HCT116 (cell line): ENCODE results near the gene ADCYAP1. TPM values are rescaled to one million over a fixed set of nuclear protein-coding genes. Genes with fewer than 3 reads are reported as not detected.

Experiments
- CBX3 ChIP-seq: IDR thresholded peaks from 2 replicates; pipeline ENCODE4 v1.6.1; 2012; ENCODE audit warnings: low read depth
- CEBPB ChIP-seq: IDR thresholded peaks from 2 replicates; pipeline ENCODE4 v1.6.1; 2012; ENCODE audit warnings: low read depth
- EGR1 ChIP-seq: IDR thresholded peaks from 2 replicates; pipeline ENCODE4 v1.6.1; 2012; ENCODE audit warnings: low read depth
- ELF1 ChIP-seq: IDR thresholded peaks from 2 replicates; pipeline ENCODE4 v1.6.1; 2012; ENCODE audit warnings: low read depth, borderline replicate concordance
- EZH2 ChIP-seq: fragments of 200-600 bp; sonication (generic); IDR thresholded peaks from 2 replicates; pipeline ENCODE4 v1.6.1; 2017; ENCODE audit warnings: antibody characterized with exemption, mixed run types
- JUND ChIP-seq: IDR thresholded peaks from 2 replicates; pipeline ENCODE4 v1.6.1; 2012
- POLR2A ChIP-seq: IDR thresholded peaks from 2 replicates; pipeline ENCODE4 v1.7.0; 2011; ENCODE audit warnings: borderline replicate concordance; ENCODE audit not compliant: insufficient read depth, insufficient read length; ENCODE audit errors: extremely low read depth
- RAD21 ChIP-seq: IDR thresholded peaks from 2 replicates; pipeline ENCODE4 v1.6.1; 2012; ENCODE audit warnings: low read depth, mild to moderate bottlenecking
- SP1 ChIP-seq: IDR thresholded peaks from 2 replicates; pipeline ENCODE4 v1.6.1; 2012; ENCODE audit warnings: low read depth
- SRF ChIP-seq: IDR thresholded peaks from 2 replicates; pipeline ENCODE4 v1.6.1; 2012; ENCODE audit warnings: low read depth
- ZNF274 ChIP-seq: fragments of 200-500 bp; sonication (Bioruptor generic); IDR thresholded peaks from 2 replicates; pipeline ENCODE4 v1.6.1; 2014; ENCODE audit warnings: mild to moderate bottlenecking, low read depth, low read length, inconsistent platforms
- total RNA-seq: library from RNA; stranded (reverse); gene quantifications from one replicate; pipeline ENCODE4 v1.2.1, GENCODE V29; 2021; ENCODE audit not compliant: unreplicated experiment
- TF ChIP-seq, protein P1 (sequence below): IDR thresholded peaks from 2 replicates; pipeline ENCODE4 v1.6.1; 2012; ENCODE audit warnings: low read depth
- TF ChIP-seq, protein P2 (sequence below): IDR thresholded peaks from 2 replicates; pipeline ENCODE4 v1.6.1; 2012
- TF ChIP-seq, protein P3 (sequence below): IDR thresholded peaks from 2 replicates; pipeline ENCODE4 v1.6.1; 2012

Gene ADCYAP1
- total RNA-seq, 1 experiment from 2014 or later = not detected

GRCh38 chr18:905307-905947 lies 756 bp downstream of the ADCYAP1 start (continued):
- TF ChIP-seq, protein P1, sequence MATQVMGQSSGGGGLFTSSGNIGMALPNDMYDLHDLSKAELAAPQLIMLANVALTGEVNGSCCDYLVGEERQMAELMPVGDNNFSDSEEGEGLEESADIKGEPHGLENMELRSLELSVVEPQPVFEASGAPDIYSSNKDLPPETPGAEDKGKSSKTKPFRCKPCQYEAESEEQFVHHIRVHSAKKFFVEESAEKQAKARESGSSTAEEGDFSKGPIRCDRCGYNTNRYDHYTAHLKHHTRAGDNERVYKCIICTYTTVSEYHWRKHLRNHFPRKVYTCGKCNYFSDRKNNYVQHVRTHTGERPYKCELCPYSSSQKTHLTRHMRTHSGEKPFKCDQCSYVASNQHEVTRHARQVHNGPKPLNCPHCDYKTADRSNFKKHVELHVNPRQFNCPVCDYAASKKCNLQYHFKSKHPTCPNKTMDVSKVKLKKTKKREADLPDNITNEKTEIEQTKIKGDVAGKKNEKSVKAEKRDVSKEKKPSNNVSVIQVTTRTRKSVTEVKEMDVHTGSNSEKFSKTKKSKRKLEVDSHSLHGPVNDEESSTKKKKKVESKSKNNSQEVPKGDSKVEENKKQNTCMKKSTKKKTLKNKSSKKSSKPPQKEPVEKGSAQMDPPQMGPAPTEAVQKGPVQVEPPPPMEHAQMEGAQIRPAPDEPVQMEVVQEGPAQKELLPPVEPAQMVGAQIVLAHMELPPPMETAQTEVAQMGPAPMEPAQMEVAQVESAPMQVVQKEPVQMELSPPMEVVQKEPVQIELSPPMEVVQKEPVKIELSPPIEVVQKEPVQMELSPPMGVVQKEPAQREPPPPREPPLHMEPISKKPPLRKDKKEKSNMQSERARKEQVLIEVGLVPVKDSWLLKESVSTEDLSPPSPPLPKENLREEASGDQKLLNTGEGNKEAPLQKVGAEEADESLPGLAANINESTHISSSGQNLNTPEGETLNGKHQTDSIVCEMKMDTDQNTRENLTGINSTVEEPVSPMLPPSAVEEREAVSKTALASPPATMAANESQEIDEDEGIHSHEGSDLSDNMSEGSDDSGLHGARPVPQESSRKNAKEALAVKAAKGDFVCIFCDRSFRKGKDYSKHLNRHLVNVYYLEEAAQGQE = no peak
- no peak for TF ChIP-seq ZNF274
- TF ChIP-seq, protein P2, sequence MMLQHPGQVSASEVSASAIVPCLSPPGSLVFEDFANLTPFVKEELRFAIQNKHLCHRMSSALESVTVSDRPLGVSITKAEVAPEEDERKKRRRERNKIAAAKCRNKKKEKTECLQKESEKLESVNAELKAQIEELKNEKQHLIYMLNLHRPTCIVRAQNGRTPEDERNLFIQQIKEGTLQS = no peak
- TF ChIP-seq EZH2 = no peak
- TF ChIP-seq SP1 = no peak
- TF ChIP-seq ELF1 = no peak
- TF ChIP-seq JUND = no peak
- TF ChIP-seq, protein P3, sequence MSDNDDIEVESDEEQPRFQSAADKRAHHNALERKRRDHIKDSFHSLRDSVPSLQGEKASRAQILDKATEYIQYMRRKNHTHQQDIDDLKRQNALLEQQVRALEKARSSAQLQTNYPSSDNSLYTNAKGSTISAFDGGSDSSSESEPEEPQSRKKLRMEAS = no peak
- no peak for TF ChIP-seq POLR2A
- TF ChIP-seq EGR1 = no peak
- TF ChIP-seq SRF = no peak
- no peak for TF ChIP-seq CBX3
- TF ChIP-seq CEBPB = no peak
- no peak for TF ChIP-seq RAD21
